Esophagus squamous epithelium (tissue), 4 donors: Measurements from ENCODE around the gene CELA3B.
"Not testable (repeated sequence)": the region's sequence is repeated elsewhere in the genome, so short reads cannot be mapped to it uniquely, and the experiment has no call there.

Experiments used
- POLR2A ChIP-seq, 4 donors: fragments of 450-650 bp; IDR thresholded peaks; one replicate each; pipeline ENCODE4 v1.6.1; 2017; ENCODE audit warnings: antibody characterized with exemption in 4 of 4, mild to moderate bottlenecking in 4 of 4, moderate library complexity in 3 of 4
- TF ChIP-seq, protein P1 (sequence below), 6 experiments: fragments of 450-650 bp in 4 of 6; fragments of 200-600 bp in 2 of 6; sonication (generic) in 2 of 6; IDR thresholded peaks; one replicate each; pipeline ENCODE4 v1.5.1; 2016 to 2019; ENCODE audit warnings: antibody characterized with exemption in 6 of 6, mild to moderate bottlenecking in 4 of 6, moderate library complexity in 4 of 6

GRCh38 chr1:21994716-21995115 lies 17.9 kb downstream of the CELA3B start:
- TF ChIP-seq, protein P1, sequence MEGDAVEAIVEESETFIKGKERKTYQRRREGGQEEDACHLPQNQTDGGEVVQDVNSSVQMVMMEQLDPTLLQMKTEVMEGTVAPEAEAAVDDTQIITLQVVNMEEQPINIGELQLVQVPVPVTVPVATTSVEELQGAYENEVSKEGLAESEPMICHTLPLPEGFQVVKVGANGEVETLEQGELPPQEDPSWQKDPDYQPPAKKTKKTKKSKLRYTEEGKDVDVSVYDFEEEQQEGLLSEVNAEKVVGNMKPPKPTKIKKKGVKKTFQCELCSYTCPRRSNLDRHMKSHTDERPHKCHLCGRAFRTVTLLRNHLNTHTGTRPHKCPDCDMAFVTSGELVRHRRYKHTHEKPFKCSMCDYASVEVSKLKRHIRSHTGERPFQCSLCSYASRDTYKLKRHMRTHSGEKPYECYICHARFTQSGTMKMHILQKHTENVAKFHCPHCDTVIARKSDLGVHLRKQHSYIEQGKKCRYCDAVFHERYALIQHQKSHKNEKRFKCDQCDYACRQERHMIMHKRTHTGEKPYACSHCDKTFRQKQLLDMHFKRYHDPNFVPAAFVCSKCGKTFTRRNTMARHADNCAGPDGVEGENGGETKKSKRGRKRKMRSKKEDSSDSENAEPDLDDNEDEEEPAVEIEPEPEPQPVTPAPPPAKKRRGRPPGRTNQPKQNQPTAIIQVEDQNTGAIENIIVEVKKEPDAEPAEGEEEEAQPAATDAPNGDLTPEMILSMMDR (IDR thresholded peaks at IDR 0.05), result not testable (repeated sequence)
- not testable (repeated sequence) for TF ChIP-seq POLR2A (IDR thresholded peaks at IDR 0.05)
